ENCODE results near the gene FREM2.

The FREM2 gene

DNA sequence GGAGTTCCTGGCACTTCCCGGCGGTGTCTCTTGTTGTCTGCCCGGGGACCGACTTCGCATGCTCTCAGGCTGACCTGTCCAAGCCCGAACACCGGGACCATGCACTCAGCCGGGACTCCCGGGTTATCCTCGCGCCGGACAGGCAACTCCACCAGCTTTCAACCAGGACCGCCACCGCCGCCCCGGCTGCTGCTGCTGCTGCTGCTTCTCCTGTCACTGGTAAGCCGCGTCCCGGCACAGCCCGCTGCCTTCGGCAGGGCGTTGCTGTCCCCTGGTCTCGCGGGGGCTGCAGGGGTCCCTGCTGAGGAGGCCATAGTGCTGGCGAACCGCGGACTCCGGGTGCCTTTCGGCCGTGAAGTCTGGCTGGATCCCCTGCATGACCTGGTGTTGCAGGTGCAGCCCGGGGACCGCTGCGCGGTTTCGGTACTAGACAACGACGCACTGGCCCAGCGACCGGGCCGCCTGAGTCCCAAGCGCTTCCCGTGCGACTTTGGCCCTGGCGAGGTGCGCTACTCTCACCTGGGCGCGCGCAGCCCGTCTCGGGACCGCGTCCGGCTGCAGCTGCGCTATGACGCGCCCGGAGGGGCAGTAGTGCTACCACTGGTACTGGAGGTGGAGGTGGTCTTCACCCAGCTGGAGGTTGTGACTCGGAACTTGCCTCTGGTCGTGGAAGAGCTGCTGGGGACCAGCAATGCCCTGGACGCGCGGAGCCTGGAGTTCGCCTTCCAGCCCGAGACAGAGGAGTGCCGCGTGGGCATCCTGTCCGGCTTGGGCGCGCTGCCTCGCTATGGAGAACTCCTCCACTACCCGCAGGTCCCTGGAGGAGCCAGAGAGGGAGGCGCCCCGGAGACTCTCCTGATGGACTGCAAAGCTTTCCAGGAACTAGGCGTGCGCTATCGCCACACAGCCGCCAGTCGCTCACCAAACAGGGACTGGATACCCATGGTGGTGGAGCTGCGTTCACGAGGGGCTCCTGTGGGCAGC, 661 bp downstream of the FREM2 start:
- DNase-seq, result peak in 2 of 56 donors; percentile 28 to 34

DNA sequence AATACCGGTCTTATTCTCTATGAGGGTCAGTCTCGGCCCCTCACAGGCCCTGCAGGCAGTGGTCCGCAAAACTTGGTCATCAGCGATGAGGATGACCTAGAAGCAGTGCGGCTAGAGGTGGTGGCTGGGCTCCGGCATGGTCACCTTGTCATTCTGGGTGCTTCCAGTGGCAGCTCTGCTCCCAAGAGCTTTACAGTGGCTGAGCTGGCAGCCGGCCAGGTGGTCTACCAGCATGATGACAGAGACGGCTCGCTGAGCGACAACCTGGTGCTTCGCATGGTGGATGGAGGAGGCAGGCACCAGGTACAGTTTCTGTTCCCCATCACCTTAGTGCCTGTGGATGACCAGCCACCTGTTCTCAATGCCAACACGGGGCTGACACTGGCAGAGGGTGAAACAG, 1.8 kb downstream of the FREM2 start:
- no peak for DNase-seq

DNA sequence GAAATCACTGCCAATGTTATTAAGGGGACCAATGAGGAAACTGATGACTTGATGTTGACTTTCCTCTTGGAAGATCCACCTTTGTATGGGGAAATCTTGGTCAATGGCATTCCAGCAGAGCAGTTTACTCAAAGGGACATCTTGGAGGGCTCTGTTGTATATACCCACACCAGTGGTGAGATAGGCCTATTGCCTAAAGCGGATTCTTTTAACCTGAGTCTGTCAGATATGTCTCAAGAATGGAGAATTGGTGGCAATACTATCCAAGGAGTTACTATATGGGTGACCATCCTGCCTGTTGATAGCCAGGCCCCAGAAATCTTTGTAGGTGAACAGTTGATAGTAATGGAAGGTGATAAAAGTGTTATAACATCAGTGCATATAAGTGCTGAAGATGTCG, 3.4 kb downstream of the FREM2 start:
- DNase-seq, result no peak

DNA sequence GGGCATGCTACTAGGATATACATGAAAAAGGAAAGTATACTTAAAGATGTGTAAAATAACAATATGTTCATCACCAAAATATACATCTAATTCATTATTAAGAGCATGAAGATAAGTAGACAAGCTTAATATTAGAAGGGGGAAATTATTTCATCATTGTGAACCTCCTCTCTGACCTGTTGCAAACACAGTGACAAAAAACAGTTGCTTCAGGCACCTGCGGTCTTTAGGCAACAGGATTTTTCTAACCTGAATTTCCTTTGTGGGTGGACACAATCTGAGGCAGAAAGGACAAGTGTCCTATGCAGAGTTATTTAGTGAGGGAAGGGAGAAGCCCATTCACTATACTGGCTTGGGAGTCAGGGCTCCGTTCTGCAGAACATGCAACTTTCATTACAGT, 6.3 kb downstream of the FREM2 start:
- no peak for DNase-seq

DNA sequence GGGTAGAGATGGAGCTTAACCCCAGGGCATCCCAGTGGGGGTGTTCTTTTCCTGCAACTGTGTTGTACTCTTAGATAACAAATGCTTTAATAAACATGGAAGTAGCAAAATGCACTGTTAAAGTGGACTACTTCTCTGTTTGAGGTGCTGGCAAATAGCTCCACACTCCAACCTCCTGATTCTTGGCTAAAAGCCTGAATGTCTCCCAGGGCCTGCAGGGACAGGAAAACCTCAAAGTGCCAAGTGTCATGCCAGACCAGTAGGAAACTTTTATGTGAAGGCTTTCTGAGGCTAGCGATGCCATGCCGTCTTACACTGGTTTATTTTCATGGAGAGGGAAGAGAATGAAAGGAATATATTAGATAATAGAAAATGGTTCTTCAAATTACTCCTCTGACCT, 6.8 kb downstream of the FREM2 start:
- DNase-seq, result peak in 1 of 56 donors; percentile 15

DNA sequence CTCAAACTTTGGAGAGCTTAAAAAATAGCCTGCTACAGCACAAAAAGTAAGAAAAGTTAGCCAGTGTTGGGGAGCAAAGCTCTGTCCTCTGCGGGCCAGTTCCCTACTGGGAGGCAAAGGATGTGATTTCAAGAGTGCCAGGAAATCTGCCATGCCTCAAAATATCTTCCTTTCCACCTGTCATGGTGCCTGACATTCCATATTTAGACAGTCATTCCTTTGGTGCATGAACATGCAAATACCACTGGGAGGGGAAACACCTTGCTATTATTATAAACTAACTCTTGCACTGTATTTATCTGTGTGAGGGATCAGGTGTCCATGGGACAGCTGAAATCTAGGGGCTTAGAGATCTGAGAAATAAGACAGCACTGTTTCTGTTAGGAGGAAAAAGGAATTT, 10.3 kb downstream of the FREM2 start:
- DNase-seq, result no peak

DNA sequence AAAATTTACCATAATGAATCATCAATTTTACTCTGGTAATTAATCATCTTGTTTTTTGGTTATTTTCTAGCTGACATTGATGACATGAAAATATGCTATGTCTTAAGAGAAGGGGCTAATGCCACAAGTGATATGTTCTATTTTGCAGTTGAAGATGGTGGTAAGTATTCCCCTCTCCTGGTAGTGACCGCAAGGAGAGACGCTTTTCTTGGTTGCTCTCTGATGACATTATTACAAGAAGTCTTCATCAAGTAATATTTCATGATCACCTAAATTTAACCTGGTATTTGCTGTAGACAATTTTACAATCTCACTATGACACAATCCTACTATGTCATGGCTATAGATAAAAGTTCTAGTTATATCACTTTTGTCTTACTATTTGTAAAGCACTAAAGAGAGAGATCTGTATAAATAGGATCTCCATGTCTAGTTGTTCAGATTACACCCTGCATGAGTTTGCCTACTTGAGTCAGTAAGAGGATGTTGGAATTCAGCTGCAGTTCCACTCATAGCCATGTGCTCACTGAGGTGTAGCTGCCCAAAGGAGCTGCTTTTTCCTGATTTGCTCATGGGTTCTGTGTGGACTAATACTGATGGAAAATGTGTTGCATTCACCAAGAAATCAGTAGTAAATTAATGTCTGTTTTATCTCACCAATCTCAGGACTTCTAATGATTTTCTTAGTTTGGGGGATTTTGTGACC, 10.9 kb downstream of the FREM2 start:
- DNase-seq, result no peak

DNA sequence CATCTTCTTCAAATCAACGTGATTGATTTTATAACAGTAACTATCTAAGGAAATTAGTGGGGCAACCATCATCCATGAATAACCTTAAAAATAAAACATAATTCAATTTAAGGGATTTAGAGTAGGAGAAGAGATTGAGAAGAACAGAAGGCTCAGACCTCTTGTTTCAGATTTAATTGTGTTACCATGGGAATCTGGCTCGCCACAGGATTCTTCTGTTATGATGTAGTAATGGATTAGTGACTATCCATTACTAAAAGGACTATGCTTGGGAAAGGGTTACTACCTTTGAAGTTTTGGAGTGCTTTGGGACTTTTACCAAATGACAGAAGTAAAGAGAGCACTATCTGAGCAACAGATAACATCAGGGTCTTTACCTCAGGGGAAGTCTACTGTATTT, 13.2 kb downstream of the FREM2 start:
- DNase-seq, result no peak

- DNase-seq, result no peak
Observed at GRCh38 chr13:38702669-38703068, 15.8 kb downstream of the FREM2 start.

DNA sequence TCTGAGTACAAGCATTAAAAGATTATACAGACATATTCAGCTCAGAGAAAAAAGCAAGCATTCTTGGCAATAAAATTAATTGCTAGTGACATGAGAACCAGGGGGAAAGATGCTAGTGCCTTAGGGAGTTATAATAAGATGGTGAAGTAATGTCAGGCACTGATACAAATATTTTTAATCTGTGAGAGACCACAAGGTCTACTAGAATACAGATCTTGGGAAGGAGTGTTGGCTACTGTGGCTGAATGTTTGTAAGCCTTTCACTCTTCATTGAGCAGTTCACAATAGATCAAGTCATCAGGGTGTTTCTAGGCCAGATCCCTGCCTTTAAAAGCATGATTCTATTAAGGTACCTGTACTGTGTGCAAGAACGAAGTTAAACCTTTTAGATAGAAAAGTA, 16.4 kb downstream of the FREM2 start:
- no peak for DNase-seq

DNA sequence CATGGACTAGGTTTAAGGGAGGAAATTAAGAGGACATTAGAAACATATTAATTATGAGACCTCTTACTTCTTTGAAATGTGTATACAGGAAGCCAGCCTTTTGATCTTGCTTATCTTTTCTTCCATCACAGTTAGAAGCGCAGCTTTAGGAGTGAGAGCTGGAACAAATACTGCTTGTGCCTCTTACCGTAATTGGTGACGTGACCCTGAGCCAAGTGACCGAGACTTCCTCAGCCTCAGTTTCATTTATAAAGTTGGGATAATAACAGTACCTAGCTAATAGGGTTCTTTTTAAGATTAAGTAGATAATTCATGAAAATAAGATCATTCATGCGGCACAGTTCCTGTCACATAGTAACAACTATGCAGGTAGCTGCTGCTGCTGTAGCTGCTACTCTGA, 18.5 kb downstream of the FREM2 start:
- no peak for DNase-seq

DNA sequence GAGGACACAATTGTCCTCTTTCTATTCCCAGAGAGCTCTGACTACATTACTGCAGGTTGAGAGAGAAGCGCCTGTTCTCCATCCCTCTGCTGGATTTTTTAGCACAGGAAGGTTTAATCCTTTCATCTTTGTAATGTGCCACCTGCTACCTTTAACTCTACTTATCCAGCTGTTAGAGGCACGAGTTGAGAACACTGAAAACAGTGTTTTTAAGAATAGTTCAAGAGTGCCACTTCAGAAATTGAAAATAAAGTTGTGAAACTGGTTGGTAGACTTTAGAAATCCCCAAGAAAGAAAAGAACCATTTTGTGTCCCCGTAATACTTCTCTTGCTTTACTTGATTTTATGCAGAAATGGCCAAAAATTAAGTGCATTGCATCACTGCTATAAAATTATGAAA, 20.6 kb downstream of the FREM2 start:
- DNase-seq, result no peak

- DNase-seq, result no peak
Observed at GRCh38 chr13:38713046-38713445, 26.2 kb downstream of the FREM2 start.

- no peak for DNase-seq
Observed at GRCh38 chr13:38718374-38718773, 31.5 kb downstream of the FREM2 start.

- no peak for DNase-seq
Observed at GRCh38 chr13:38730332-38730731, 43.5 kb downstream of the FREM2 start.

DNA sequence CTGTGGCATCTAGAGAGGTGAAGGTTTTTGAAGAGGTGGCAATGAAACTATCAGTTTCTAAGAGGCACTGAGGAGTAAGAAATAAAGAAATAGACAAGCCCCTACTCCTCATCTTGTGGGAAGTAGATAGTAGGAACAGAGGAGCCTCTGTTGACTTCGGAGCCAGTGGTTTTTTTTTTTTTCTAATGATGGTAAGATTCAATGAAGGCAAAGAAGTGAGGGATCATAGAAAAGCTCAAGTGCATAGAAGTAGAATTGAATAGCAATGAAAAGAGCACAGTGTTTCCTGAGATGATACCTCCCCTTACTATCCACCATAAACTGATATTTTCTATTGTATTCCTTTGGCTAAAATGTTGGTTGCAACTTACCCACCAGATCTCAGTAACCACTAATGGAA, 46.3 kb downstream of the FREM2 start:
- no peak for DNase-seq

DNA sequence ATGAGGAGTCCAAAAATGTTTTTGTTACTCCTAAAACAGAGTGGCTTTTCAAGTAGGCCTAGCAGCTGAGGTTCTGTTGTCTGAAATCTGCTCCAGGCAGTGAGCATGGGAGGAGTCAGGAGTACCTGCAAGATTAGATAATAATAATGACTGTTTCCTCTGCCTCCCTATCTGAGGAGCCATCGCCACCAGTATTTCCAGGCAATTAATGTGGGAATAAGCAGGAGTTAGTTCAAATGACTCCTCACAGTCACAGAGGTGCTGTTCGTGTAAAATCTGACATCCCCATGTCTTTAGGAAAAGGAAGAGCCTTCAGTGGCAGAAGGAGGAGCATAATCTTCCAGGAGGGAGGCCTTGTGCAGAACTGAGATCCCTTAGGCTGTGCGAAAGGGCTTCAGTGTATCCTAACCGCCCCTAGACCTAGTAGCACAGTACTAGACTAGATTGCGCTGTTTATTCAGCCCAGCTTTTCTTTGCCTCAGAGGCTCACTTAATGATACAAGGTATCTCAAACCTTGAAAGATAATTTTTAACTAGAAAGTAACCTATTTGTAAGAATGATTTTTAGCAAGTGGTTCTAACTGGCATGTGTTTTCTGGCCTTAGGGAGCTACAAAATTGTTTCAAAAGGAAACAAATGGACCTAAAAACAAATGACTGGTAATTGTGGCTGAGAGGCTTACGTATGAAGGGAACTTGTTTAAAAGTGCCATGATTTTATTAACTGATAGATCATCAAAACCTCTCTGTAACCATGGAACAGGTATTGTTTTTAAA, 49.0 kb downstream of the FREM2 start:
- no peak for DNase-seq

DNA sequence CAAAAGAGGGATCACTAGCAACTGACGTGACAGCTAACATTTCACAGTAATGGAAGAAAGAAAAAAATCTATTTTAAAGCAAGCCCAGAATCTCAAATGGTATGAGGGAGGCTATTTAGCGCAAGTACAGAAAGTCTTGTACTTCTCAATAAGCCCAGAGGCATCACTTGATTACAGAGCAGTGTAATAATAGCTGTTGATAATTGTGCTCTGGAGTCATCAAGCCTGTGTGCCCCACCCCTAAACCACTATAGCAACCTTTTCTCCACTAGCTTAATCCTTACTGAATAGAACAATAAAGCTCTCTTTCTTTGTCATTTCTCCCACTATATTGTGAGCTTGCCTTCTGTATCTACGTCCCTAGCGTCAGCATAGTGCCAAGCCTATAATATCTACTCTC, 56.6 kb downstream of the FREM2 start:
- DNase-seq, result no peak

- DNase-seq, result no peak
Observed at GRCh38 chr13:38752686-38753085, 65.8 kb downstream of the FREM2 start.

- no peak for DNase-seq
Observed at GRCh38 chr13:38753878-38754277, 67.0 kb downstream of the FREM2 start.

- no peak for DNase-seq
Observed at GRCh38 chr13:38755793-38756192, 68.9 kb downstream of the FREM2 start.

- DNase-seq, result no peak
Observed at GRCh38 chr13:38758277-38758676, 71.4 kb downstream of the FREM2 start.

Data from amygdala (tissue), 56 donors.